ENCODE measurements around the gene NHS.

NHS gene

GRCh38 chrX:17736856-17737709, 362.1 kb downstream of the NHS start, which contains the start of gene SCML1:
Gene SCML1 (plus strand): TSS chrX:17737493. CDS start chrX:17744187, 6,694 bp downstream.
- peak; percentile 93 for DNase-seq (ENCODE audit: low spot score)

- DNase-seq (ENCODE audit: low spot score) = no peak
These were observed 362.6 kb downstream of the NHS start for GRCh38 chrX:17737710-17737985.

- peak; percentile 35 for DNase-seq (ENCODE audit: low spot score)
These were observed 363.1 kb downstream of the NHS start for GRCh38 chrX:17737986-17738713.

DNA sequence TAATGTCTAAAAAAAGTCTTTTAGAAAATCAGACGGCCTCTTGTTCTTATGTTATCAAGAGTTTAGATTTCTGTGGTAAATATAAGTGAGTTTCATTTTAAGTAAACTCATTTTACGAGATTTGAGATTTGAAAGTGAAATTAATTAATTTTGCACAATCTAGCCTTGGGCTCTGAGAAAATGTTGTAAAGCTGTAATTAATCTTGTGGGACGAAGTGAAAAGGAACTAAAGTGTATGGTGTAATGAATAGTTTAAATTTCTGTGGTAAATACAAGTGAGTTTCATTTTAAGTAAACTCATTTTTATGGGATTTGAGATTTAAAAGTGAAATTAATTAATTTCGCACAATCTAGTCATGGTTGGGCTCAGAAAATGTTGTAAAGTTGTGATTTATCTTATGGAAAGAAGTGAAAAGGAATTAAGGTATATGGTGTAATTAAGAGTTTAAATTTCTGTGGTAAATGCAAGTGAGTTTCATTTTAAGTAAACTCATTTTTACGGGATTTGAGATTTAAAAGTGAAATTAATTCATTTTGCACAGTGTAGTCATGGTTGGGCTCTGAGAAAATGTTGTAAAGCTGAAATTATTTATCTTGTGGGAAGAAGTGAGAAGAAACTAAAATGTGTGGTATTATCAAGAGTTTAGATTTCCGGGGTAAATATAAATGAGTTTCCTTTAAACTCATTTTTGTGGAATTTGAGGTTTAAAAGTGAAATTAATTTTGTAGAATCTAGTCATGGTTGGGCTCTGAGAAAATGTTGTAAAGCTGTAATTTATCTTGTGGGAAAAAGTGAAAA, 363.9 kb downstream of the NHS start:
- no peak for DNase-seq (ENCODE audit: low spot score)

GRCh38 chrX:17740137-17741122, 365.4 kb downstream of the NHS start:
- no peak for DNase-seq (ENCODE audit: low spot score)

- no peak for DNase-seq (ENCODE audit: low spot score)
These were observed 366.1 kb downstream of the NHS start for GRCh38 chrX:17741123-17741511.

DNA sequence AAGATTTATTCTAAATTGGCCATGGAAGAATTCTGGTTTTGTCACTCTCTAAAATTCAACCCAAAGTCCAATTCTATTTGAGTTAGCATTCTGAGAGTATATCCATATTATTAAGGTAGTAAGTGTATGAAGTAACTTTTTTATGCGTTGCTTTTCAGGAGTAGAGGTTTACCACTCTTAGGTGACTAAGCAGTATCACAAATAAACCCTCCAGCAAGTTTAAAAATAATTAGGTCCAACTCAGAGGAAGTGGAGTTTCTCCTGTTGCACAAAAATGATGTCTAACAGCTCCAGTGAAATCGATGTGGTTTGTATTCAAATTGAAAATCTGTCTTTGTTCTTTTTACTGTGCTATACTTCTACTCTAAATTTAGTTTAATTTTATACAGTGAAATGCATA, 368.9 kb downstream of the NHS start:
- no peak for DNase-seq (ENCODE audit: low spot score)

GRCh38 chrX:17744896-17745523, 370.0 kb downstream of the NHS start:
- DNase-seq (ENCODE audit: low spot score) = peak; percentile 26

DNA sequence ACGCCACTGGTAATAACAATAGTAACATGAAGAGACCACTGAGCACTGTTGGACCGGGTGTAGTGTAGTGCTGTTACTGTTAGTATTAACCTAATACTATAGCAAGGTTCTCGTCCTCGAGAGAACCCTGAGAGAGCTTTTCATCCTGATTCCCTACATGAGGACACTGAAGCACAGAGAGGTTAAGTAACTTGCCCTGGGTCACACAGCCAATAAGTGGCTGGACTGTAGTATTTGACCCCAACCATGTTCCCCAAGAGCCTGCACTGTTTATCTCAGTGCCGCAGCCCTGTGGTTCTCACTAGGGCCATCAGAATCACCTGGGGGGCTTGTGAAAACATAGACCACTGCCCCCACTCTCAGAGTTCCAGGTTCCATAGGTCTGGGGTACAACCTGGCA, 372.7 kb downstream of the NHS start:
- no peak for DNase-seq (ENCODE audit: low spot score)

DNA sequence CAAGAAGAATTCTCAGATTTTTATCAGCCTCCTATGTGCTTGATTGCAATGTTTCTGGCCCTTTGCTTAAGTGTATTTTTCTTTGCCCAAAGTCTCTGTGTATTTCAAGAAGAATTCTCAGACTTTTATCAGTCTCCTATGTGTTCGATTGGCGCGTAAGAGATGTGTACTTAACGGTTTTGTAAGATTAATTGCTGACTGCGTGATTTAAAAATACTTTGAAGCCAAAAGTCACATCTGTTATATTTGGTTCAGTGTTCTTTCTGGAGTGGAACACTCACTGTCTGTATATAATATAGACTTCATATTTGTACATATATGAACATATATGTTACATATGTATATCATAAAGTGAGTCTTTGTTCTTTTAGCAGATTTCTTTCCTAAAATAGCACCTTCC, 373.7 kb downstream of the NHS start:
- no peak for DNase-seq (ENCODE audit: low spot score)

DNA sequence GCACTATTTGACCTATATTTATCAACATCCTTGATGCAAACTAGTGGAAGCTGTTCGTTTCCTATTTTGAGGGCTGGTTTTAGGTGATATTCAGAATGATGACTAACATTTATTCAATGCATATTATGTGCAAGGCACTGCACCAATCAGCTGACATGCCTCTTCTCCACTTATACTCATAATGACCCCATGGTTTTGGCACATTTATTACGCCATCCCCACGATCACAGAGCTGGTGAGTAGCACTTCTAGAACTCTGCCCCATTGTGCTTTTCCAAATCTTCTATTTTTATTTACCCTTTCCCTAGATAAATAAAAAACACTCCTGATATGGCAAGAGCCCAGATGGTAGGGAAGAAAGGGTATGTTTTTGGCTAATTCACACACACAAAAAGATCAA, 375.4 kb downstream of the NHS start:
- DNase-seq (ENCODE audit: low spot score) = no peak

DNA sequence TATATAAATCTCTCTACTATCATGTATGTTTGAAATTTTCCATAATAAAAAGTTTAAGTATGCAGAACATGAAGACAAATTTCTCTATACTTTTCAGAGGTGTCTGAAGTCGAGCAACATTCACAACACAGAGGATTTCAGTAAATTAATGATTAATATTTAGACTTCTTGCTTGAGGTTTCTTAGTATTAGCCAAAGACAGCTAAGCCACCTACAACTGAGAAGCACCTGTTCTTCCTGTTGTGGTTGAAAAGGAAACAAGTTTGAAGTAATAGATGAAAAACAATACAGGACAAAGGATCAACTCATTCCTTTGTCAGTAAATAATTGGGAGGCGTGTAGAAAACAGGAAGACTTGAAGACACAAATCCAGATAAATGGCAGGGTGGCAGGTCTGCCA, 383.4 kb downstream of the NHS start:
- no peak for DNase-seq (ENCODE audit: low spot score)

- no peak for DNase-seq (ENCODE audit: low spot score)
These were observed 385.0 kb downstream of the NHS start for GRCh38 chrX:17759990-17760389.

GRCh38 chrX:17767734-17768133, 392.7 kb downstream of the NHS start:
- no peak for DNase-seq (ENCODE audit: low spot score)

DNA sequence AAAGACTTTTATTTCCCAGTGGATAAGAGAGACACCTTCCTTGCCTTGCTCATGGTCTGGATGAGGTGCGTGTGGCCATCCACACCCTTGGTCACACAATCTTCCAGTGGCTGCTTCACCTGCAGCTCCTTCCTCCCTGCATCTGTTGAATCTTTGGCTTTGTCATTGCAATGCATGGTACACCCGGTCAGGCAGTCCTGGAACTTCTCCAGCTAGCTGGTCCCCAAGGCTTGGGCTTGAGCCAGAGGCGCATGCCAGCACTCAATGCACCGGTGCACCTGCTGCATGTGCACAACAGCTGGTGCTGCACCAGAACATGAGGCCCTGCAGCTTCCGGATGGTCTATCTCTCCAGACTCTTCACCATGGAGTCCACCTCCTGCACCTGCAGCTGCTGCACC, 394.0 kb downstream of the NHS start:
- no peak for DNase-seq (ENCODE audit: low spot score)

DNA sequence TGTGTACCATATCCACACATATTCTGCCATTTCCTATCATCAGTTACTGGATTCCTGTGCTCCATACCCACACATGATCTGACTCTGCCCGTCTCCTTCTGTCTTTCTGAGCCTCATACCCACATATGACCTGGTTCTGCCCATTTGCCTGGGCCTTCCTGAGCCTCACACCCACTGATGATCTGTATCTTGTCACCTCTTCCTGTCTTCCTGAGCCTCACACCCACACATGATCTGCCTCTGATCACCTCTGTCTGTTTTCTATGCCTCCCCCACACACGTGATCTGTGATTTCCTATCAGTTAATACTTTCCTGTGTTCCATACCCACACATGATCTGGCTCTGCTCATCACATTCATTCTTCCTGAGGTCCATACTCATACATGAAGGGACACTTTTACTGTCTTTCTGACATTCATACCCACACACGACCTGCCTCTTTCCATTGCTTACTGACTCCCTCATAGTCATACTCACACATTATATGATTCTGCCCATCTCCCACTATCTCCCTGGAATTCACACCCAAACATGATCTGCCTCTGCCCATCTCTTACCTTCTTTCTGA, 394.8 kb downstream of the NHS start:
- no peak for DNase-seq (ENCODE audit: low spot score)

- DNase-seq (ENCODE audit: low spot score) = no peak
These were observed 398.3 kb downstream of the NHS start for GRCh38 chrX:17773221-17773876.

GRCh38 chrX:17774053-17774452, 399.1 kb downstream of the NHS start:
- DNase-seq (ENCODE audit: low spot score) = no peak

DNA sequence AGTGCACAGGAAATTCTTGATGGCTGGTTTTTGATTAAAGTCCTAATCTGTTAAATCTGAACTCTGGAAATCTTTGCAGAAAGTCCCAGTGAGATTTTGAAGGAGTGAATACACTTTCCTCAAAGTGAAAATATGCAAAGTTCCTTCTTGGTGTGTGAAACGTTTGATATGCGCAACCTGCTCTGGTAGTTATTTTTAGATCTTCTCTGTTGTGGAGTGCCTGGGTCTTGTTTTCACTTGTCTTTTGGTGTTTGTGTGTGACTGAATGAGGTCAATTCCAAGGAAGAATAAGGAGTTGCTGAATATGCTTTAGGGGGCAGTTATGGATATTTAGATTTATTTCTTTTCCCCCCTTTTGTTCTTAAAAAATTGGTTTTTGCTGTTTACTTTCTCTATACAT, 404.0 kb downstream of the NHS start:
- no peak for DNase-seq (ENCODE audit: low spot score)

GRCh38 chrX:17779434-17779833, 404.4 kb downstream of the NHS start:
- no peak for DNase-seq (ENCODE audit: low spot score)
